ENCODE results near the gene CDIPT. TPM values are rescaled to one million over a fixed set of nuclear protein-coding genes. Genes with fewer than 3 reads are reported as not detected.
A peak's percentile ranks its signal among the peaks of the same experiment; 100 is the strongest.
"Not testable (repeated sequence)": the region's sequence is repeated elsewhere in the genome, so short reads cannot be mapped to it uniquely, and the experiment has no call there.

The CDIPT gene
- total RNA-seq, 1 experiment from 2014 or later: 52.8 TPM

DNA sequence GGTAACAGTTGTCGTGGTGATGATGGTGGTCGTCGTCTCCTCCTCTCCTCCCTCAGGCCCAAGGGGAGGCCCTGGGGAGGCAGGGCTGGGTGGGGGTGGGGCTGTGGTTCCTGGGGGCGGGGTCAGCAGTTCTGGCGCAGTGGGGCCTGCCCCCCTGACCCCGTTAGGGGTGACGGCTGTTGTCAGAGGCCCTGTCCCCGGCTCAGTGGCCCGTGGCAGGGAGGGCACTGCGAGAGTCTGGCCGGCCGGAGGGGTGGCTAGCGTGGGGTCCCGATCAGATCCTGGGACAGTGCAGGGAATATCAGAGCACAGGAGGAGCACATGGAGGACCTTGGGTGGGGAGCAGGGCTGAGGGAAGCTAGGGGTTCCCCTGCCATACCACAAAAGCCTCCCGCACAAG, 33.8 kb upstream of the CDIPT start:
- peak; percentile 1 for DNase-seq (ENCODE audit: low spot score)

DNA sequence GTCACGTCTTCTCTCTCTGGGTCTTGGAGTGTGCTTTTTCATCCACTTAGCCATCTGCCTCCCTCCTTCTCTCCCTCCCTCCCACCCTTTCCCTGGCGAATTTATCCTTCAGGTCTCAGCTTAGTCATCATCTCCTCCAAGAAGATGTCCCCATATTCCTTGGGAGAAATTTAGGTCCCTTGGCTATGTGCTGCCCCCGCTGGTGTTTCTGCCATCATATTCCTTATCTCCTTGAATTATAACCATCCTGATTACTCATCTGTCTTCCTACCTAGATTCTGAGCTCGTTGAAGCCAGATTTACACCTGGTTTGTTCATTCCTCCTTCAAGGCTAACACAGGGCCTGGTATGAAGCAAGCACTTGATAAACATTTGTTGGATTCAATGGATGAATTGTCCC, 31.3 kb upstream of the CDIPT start:
- DNase-seq (ENCODE audit: low spot score): no peak

DNA sequence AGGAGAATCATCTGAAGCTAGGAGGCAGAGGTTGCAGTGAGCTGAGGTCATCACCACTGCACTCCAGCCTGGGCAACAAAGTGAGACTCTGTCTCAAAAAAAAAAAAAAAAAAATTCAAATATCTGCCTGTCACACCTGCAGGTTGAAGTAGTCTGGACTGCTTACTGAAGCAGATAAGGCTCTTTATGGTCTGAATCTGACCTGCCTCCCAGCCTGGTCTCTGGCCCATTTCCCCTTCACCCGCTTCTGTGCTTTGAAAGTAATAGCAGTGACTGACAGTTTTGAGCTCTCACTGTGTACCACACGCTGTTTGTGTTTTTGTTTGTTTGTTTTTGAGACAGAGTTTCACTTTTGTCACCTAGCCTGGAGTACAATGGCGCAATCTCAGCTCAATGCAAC, 30.5 kb upstream of the CDIPT start:
- no peak for DNase-seq (ENCODE audit: low spot score)

DNA sequence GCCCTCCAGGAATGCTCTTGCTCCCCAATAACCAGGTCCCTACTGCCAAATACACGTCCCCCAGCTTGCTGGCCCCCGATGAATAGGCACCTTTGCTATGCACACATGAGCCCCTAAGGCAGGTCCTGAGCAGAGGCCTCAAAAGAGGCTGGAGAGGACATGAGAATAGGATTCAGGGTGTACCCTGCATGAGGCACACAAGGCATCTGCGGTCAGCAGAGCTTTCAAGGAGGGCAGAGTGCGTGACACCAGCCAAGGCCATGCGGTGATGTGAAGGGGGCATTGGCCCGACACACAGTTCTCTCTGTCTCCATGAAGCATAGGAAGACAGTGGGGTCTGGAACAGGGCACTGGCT, 29.4 kb upstream of the CDIPT start:
- no peak for DNase-seq (ENCODE audit: low spot score)

DNA sequence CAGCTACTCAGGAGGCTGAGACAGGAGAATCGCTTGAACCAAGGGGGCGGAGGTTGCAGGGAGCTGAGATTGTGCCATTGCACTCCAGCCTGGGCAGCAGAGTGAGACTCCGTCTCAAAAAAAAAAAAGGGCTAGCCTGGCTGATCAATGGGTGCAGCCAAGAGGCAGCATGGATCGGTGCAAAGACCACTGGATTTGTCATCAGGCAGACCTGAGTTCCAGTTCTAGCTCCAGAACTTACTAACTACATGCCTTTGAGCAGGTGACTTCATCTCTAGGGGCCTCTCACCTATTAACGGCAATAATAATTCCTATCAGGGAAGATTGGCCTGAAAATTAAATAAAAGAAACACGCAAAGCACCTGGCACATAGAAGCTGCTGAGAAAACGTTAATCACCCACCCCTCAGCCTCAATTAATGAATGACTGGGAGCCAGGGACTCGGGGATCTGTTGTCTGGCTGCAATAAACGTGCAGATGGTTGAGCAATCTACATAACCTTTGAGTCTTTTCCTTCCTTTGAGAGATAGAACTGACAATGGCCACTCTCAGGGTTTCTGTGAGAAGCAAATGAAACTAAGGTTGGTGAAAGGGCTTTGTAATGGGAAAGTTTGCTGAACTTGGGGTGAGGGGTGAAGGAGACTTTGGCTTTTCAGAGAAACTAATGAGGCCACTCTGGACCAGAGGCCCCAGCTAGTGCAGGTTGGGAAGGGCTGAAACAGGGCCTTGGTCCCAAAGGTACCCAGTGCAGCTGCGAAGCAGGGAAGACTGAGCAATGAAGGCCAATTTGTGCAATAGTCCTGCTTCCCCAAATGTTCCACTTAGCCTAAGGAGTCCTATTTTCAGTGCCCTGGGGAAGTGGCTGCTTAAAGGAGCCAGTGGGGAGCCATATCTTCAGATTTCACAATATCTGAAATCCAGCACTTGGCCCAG, 28.8 kb upstream of the CDIPT start:
- DNase-seq (ENCODE audit: low spot score): no peak

DNA sequence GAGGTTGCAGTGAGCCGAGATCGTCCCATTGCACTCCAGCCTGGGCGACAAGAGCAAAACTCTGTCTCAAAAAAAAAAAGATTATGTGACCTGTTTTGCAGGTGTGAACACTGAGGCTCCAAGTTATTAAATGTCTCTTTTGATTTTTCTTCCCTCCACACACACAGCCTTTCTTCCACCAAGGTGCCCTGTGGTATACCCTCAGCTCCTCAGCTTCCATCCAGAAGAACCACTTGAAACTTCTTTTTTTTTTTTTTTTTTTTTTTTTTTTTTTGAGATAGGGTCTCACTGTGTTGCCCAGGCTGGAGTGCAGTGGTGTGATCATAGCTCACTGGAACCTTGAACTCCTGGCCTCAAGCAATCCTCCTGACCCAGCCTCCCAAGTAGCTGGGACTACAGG, 26.3 kb upstream of the CDIPT start:
- not testable (repeated sequence) for DNase-seq (ENCODE audit: low spot score)

DNA sequence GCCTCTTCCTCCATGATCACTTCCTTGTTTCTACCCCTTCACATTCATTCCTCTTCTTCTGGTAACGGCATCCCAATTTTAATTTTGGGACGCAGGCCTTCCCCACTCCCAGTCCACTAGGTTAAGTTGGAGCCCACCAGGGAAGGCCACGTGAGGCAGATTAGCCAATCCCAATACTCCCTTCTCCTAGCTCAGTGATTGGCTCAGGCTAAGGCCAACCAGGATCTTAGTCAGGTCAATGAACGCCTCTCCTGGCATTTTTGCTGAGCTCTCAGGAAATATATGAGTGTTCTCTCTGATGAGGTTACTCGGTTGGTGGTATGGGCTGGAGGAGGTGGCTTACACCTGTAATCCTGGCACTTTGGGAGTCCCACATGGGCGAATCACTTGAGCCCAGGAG, 21.0 kb upstream of the CDIPT start:
- DNase-seq (ENCODE audit: low spot score): no peak

DNA sequence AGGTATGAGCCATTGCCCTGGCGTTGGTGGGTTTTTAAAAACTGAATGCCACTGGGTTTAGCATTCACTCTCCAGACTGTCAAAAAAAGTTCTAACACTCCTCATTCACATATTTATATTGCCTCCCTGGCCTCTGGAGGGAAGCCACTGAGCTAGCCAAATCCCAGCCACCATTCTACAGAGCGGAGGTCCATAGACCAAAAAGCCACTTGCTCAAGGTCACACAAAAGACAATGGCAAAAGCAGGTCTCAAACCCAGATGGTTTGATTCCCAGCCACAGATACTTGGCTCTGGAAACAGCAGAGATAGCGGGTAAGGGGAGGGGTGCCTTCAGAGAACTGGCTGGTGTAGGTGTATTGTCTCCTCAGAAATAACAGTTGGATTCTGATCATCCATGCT, 18.0 kb upstream of the CDIPT start:
- DNase-seq (ENCODE audit: low spot score): no peak

DNA sequence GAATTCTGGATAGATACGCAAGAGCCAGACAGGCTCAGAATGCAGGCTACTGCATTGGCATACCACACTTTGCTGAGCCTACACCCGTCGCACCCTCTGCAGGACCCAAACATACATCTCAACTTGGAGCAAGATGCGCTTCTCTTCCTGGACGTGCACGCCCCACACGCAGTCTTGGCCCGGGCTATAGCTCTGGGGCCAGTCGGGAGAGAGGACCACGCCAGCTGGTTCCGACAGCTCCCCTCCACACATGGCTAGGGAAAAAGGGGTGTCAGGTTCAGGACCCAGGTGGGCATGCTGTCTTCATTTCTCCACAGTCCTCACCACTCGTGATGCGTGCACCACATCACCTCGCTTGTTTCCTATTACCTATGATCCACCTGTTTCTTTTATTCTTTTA, 15.1 kb upstream of the CDIPT start:
- DNase-seq (ENCODE audit: low spot score): no peak

DNA sequence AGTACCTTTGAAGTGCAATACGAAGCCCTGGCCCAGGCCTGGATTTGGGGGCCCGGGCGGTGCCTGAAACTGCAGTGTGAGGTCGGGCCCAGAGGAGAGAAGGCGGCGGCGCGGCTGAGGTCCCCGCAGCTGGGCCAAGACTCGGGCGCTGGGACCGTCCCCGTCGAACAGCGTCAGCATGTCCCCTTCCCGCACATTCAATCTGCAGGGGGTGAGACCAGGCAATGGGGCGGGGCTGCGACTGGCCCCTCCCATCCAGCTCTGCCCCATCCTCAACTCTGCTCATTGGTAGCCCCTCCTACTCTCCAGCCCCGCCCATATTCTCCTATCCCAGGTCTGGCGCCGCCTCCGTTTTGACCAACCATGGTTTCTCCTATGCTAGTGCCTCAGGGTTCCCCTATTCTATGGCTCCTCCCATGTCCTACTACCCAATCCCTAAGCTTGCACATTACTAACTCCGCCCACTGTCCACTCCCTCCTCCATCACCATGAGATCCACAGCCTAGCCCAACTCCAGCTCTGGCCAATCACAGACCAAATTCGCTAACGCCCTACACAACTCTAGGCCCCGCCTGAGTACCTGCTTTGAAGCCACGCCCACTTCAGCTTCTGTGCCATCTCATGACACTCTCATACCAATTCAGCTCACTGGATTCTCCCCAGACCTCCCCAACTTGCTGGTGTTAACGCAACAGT, 14.4 kb upstream of the CDIPT start:
- no peak for DNase-seq (ENCODE audit: low spot score)

DNA sequence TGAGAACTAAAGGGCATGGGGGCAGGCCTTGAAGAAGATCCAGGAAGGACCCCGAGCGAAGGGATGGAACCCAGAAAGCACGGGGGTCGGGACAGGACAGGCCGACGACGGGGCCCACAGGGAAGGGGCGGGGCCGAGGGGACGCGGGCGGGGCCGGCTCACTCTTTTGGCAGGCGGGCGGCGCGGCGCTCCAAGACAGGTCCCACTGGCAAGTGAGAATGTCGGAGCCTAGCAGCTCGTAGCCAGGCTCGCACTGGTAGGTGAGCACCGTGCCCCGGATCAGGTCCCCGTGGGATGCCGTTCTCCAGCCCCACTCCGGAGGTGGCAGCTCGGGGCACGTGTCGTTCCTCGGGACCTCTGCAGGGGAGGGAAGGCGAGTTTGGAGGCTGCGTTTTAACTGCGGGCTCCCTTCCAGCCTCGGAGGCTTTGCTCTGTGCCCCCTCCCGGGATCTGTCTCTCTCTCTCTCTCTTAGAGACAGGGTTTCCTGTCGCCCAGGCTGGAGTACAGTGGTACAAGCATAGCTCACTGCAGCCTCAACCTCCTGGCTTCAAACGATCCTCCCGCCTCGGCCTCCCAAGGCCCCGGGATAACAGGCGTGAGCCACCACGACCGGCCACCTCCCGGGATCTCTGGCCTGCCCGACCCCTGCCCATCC, 13.7 kb upstream of the CDIPT start:
- DNase-seq (ENCODE audit: low spot score): no peak

DNA sequence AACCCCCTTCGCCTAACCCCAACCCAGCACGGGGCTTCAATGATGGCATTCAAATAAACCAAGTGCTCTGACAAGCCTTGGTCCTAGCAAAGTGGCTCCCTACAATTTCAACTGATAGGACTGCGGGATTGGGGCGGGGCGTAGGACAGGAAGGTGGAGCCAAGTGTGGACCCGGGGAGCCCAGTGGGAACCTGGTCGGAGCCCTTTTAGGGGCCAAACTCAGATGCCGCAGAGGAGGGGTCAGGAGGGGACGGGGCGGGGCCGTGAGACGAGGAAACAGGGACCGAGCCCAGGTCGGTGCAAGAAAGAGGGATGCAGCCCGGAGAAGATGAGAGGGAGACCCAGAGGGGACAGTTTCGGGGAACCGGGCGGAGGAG, 13.2 kb upstream of the CDIPT start:
- DNase-seq (ENCODE audit: low spot score): no peak

DNA sequence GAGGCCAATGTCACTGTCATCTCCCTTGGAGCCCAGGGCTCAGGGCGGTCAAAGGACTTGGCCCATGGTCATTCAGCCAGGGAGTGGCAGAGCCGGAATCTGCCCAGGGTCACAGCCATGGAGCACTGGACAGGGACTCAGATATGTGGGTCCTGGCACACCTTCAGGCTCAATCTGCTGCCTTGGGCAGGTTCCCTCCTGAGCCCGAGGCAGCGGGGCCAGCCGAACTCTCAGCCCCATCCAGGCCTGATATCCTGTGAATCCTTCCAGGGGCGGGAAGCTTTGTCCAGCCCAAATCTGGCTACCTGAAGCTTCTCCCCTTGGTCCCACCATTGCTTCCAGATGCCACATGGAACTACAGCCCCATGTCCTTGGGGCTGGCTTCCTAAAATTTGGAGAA, 12.2 kb upstream of the CDIPT start:
- DNase-seq (ENCODE audit: low spot score): no peak

DNA sequence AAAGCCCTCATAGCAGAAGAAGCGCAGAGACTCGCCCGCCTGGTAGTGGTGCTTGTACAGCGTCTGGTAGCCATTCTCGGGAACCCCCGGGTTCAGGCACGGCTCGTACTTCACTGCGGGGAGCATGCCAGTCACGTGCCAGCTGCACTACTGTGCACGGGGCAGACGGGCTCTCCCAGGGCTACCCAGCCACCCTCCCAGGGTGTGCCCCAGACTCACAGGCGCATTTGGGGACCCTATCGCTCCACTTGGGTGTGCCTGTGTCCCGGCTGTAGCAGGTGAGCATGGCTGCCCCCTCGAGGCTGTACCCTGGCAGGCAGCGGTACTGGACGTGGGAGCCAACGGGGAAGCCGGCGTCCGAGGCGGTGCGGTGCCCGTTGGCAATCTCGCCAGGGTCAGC, 10.3 kb upstream of the CDIPT start:
- no peak for DNase-seq (ENCODE audit: low spot score)

DNA sequence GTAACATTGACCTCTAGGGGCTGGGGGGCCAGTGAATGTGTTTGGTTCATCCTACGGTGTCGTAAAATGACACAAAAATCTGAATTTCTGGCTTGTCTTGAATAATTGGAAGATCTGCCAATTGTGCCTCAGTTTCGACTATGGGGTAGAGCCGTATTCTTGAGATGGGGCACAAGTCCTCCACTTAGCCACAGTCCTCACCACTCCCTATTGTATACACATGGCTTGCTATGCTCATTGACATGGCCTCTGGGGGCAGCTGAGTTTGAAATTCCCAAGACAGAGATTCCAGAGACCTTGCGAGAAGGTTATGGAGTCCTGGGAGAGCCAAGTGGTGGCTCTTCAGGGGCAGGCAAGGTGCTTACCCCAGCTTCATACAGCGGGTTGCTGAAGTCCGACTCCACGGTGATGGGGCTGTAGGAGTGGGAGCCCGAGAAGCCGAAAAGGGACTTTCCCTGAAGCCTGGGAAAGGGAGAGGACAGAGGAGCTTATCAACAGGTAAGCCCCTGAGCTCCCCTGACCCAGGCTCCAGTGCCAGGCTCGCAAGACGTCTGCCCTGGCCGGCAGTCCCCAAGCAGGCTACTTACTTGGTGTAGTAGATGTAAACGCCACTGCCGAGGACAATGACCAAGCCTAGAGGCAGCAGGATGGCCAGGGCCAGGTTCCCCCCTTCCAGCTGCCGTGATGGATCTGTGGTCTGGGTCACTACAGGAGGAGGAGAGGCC, 9.0 kb upstream of the CDIPT start:
- no peak for DNase-seq (ENCODE audit: low spot score)

DNA sequence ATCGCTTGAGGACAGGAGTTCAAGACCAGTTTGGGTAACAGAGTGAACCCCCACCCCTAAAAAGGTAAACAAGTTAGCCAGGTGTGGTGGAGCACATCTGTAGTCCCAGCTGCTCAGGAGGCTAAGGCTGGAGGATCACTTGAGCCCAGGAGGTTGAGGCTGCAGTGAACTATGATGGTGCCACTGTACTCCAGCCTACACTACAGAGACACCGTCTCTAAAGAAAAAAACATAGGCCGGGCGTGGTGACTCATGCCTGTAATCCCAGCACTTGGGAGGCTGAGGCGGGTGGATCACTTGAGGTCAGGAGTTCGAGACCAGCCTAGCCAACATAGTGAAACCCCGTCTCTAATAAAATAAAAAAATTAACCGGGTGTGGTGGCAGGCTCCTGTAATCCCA, 6.0 kb upstream of the CDIPT start:
- DNase-seq (ENCODE audit: low spot score): not testable (repeated sequence)

DNA sequence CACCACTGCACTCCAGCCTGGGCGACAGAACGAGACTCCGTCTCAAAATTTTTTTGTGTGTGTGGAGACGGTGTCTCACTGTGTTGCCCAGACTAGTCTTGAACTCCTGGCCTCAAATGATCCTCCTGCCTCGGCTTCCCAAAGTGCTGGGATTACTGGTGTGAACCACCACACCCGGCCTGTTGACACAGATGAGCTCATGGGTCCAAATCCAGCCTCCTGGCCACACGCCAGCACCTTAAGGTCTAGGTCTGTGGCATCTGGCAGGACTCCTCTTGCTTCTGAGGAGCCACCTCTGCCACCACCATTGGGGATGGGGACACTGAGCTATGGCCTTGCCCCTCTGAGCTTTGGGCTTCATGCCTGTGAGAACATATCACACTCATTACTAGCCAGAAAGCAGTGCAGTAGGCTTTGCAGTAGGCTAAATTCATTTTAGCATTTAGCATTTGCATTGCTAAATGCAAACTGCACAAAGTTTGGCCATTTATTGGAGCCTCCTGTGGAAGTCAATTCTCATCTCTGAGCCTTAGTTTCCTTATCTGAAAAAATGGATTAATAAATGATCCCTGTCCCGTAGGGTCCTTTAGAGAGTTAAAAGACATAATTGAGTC, 5.5 kb upstream of the CDIPT start:
- no peak for DNase-seq (ENCODE audit: low spot score)

DNA sequence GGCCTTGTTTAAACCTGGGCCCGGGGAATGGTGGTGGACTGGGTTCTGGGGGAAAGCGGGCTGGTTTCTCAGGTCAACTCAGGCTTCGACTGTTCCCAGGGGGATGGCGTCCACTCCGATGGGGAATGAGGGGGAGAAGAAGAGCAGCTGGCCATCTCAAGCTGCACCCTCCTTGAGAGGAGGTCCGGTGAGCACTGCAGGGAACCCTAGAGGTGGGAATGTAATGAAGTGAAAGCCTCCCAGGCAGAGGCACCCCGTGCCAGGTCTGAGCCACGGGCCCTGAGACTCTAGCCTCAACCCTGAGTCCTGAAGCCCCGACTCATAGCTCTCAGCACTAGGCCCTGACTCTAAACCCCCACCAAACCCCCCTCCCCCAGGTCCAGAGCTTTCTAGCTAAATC, 1.2 kb upstream of the CDIPT start:
- DNase-seq (ENCODE audit: low spot score): no peak

DNA sequence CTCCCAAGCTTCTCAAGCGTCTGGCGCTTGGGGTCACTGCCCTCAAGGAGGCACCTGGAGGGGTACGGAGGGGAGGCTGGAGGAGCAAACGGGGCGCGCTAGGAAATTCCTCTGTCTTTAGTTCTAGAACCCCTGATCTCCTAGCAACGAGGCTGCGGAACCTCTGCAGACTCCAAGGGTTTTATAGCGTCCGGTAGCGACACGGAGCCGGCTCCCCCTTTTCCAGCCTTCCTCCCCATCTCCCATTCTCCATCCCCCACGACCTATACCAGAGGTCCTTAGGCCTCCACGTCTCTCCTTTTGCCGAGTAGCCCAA, 601 bp upstream of the CDIPT start:
- DNase-seq (ENCODE audit: low spot score): no peak

DNA sequence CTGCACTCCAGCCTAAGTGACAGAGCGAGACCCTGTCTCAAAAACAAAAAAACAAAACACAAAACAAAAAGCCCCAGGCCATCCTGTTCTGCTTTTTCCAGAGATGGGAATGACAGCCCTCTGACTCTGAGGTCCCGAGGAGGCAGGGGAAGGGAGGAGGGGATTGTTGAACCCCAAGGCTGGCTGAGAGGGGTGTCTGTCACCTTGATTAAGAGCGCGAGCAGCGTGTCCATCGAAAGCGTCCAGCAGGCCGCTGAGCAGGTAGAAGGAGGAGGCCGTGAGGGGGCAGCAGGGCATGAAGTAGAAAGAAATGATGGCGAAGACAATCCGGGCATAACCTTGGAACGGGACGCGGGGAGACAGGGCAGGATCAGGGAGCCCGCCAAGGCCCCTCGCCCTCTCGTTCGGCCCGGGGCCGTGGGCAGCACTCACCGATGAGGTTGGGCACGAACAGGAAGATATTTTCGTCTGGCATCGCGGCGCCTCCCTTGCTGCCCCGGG, 593 bp downstream of the CDIPT start:
- no peak for DNase-seq (ENCODE audit: low spot score)

DNA sequence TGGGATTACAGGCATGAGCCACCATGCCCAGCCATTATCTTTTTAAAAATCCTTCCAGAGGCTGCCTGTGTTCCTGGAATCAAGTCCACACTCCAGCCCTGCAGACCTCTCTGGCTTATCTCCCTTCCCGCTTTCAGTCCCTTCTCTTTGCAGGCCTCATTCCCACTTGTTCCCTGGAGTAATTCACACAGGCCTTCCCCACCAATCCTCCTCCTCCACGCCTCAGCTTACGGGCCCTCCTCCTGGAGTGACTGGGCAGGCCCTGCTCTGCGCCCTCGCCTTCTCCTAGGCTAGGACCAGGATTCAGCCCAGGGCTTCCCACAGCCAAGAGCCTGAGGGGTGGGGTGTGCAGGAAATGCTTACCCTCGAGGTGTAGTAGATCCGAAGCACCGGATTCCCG, 2.8 kb downstream of the CDIPT start:
- no peak for DNase-seq (ENCODE audit: low spot score)

DNA sequence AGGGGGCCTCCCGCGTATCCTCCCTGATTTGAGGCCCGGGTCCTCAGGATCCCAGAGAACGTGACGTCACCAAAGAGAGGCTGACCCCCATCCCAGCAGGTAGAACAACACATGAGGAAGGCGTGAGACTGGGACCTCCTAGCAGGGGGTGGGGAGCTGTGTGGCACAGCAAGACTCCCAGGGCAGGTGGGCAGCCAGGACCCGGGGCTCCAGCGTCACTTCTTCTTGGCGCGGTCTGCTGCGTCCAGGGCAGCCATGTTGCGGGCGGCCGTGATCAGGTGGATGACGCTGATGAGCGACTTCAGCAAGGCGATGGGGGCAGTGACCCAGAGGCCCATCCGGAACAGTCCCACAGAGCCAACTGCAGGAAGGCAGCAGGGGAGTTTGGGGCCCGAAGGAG, 4.1 kb downstream of the CDIPT start:
- DNase-seq (ENCODE audit: low spot score): no peak
